Loucy (cell line): ENCODE results near the gene OVOL2.

ENCODE experiments used
- H2AFZ ChIP-seq: fragments of 200-600 bp; sonication (generic); 2 replicates; pipeline ENCODE4 v1.6.0; 2016; ENCODE audit warnings: antibody characterized with exemption, mild to moderate bottlenecking, low read length, moderate library complexity
- H3F3A ChIP-seq: fragments of 200-600 bp; 2 replicates; pipeline ENCODE4 v1.6.0; 2016; ENCODE audit warnings: antibody characterized with exemption, low read depth, mild to moderate bottlenecking
- H3K27me3 ChIP-seq: fragments of 200-600 bp; sonication (generic); 2 replicates; pipeline ENCODE4 v1.6.1; 2014; ENCODE audit warnings: low read length, mild to moderate bottlenecking; ENCODE audit not compliant: insufficient read depth, poor library complexity, severe bottlenecking
- H3K36me3 ChIP-seq: fragments of 200-600 bp; sonication (generic); 2 replicates; pipeline ENCODE4 v1.6.1; 2016; ENCODE audit warnings: low read length; ENCODE audit not compliant: insufficient read depth
- H3K4me1 ChIP-seq: fragments of 200-600 bp; sonication (generic); 2 replicates; pipeline ENCODE4 v1.5.1; 2014; ENCODE audit warnings: low read length, mild to moderate bottlenecking; ENCODE audit not compliant: insufficient read depth, poor library complexity, severe bottlenecking
- H3K4me2 ChIP-seq: fragments of 200-600 bp; sonication (generic); 2 replicates; pipeline ENCODE4 v1.6.0; 2014; ENCODE audit warnings: antibody characterized with exemption, low read length, low read depth, mild to moderate bottlenecking; ENCODE audit not compliant: poor library complexity, severe bottlenecking
- H3K4me3 ChIP-seq: fragments of 200-600 bp; sonication (generic); 2 replicates; pipeline ENCODE4 v1.5.1; 2014; ENCODE audit warnings: low read length, mild to moderate bottlenecking, mixed read lengths; ENCODE audit not compliant: poor library complexity, severe bottlenecking
- H3K79me2 ChIP-seq: fragments of 200-600 bp; sonication (generic); 2 replicates; pipeline ENCODE4 v1.6.1; 2014; ENCODE audit warnings: low read length; ENCODE audit not compliant: insufficient read depth
- H3K9ac ChIP-seq: fragments of 200-600 bp; sonication (generic); 2 replicates; pipeline ENCODE4 v1.6.0; 2014; ENCODE audit warnings: mild to moderate bottlenecking, low read depth, low read length, moderate library complexity; ENCODE audit not compliant: poor library complexity, severe bottlenecking
- H3K9me2 ChIP-seq: fragments of 200-600 bp; sonication (generic); replicated peaks from 2 replicates; pipeline ENCODE4 v1.6.1; 2016; ENCODE audit warnings: low read depth, low read length, mixed read lengths
- H3K9me3 ChIP-seq: fragments of 200-600 bp; sonication (generic); 2 replicates; pipeline ENCODE4 v1.6.1; 2014; ENCODE audit warnings: mild to moderate bottlenecking, antibody characterized with exemption, low read length, low read depth; ENCODE audit not compliant: insufficient read depth
- H4K20me1 ChIP-seq: fragments of 200-600 bp; sonication (generic); 2 replicates; pipeline ENCODE4 v1.6.0; 2014; ENCODE audit warnings: antibody characterized with exemption, low read length, mild to moderate bottlenecking; ENCODE audit not compliant: insufficient read depth, poor library complexity, severe bottlenecking
- EZH2phosphoT487 ChIP-seq: fragments of 200-600 bp; IDR thresholded peaks from 2 replicates; pipeline ENCODE4 v1.6.1; 2018; ENCODE audit warnings: antibody characterized with exemption, mild to moderate bottlenecking, moderate library complexity, borderline replicate concordance
- TF ChIP-seq, protein P1 (sequence below): fragments of 200-600 bp; sonication (generic); conservative IDR thresholded peaks from 2 replicates; pipeline ENCODE4 v1.5.1; 2014; ENCODE audit warnings: mild to moderate bottlenecking, antibody characterized with exemption, low read length

Gene OVOL2

DNA sequence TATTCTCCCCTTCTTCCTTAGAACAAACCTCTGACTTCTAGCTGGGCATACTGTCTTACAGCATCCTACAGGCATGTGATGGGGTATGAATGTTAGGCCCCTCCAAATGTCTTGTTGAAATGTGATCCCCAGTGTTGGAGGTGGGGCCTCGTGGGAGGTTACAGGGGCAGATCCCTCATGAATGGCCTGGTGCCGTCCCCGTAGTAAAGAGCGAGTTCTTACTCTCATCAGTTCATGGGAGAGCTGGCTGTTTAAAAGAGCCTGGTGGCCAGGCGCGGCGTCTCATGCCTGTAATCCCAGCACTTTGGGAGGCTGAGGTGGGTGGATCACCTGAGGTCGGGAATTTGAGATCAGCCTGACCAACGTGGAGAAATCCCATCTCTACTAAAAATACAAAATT lies 15.5 kb downstream of the OVOL2 start:
- H3K4me2 ChIP-seq, result no peak overlapping the region
- H3K27me3 ChIP-seq, result no peaks in the 10 kb centered on the region
- H3F3A ChIP-seq, result no peaks in the 10 kb centered on the region
- H3K4me1 ChIP-seq, result no peaks in the 10 kb centered on the region
- no peaks in the 10 kb centered on the region for H4K20me1 ChIP-seq
- no peak overlapping the region for H3K9ac ChIP-seq
- H3K4me3 ChIP-seq, result no peak overlapping the region
- no peaks in the 10 kb centered on the region; the same call in 1 of the 2 replicates for H3K9me3 ChIP-seq
- no peak for TF ChIP-seq EZH2phosphoT487
- TF ChIP-seq, protein P1, sequence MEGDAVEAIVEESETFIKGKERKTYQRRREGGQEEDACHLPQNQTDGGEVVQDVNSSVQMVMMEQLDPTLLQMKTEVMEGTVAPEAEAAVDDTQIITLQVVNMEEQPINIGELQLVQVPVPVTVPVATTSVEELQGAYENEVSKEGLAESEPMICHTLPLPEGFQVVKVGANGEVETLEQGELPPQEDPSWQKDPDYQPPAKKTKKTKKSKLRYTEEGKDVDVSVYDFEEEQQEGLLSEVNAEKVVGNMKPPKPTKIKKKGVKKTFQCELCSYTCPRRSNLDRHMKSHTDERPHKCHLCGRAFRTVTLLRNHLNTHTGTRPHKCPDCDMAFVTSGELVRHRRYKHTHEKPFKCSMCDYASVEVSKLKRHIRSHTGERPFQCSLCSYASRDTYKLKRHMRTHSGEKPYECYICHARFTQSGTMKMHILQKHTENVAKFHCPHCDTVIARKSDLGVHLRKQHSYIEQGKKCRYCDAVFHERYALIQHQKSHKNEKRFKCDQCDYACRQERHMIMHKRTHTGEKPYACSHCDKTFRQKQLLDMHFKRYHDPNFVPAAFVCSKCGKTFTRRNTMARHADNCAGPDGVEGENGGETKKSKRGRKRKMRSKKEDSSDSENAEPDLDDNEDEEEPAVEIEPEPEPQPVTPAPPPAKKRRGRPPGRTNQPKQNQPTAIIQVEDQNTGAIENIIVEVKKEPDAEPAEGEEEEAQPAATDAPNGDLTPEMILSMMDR, result no peak
- no peaks in the 10 kb centered on the region for H3K9me2 ChIP-seq
- H3K79me2 ChIP-seq, result no peaks in the 10 kb centered on the region
- no peak overlapping the region for H2AFZ ChIP-seq
- no peaks in the 10 kb centered on the region for H3K36me3 ChIP-seq

DNA sequence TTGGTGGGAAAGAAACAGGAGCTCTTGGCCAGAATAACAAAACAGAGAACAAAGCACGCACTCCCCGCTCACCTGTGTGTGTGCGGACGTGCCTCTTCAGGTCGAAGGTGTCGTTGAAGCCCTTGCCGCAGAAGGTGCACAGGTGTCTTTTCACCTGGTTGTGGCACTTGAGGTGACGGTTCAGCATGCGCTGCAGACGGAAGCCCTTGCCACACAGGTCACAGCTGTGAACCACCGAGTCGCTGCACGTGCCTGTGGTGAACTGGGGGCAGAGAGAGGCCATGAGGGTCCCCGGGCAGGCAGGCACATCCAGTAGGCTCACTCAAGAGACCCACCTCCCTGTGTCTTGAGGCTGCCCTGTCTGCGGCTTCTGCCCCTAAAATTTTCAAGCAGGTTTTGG lies 16.3 kb downstream of the OVOL2 start:
- H3K9ac ChIP-seq, result no peak overlapping the region
- H3K27me3 ChIP-seq, result no peaks in the 10 kb centered on the region
- no peaks in the 10 kb centered on the region for H3K9me2 ChIP-seq
- H2AFZ ChIP-seq, result no peak overlapping the region
- no peaks in the 10 kb centered on the region for H3K36me3 ChIP-seq
- TF ChIP-seq EZH2phosphoT487, result no peak
- TF ChIP-seq, protein P1, result no peak
- H3K9me3 ChIP-seq, result no peaks in the 10 kb centered on the region; the same call in 1 of the 2 replicates
- no peaks in the 10 kb centered on the region for H3K79me2 ChIP-seq
- H3F3A ChIP-seq, result no peaks in the 10 kb centered on the region
- no peak overlapping the region for H3K4me2 ChIP-seq
- H3K4me1 ChIP-seq, result no peaks in the 10 kb centered on the region
- H3K4me3 ChIP-seq, result no peak overlapping the region
- no peaks in the 10 kb centered on the region for H4K20me1 ChIP-seq

DNA sequence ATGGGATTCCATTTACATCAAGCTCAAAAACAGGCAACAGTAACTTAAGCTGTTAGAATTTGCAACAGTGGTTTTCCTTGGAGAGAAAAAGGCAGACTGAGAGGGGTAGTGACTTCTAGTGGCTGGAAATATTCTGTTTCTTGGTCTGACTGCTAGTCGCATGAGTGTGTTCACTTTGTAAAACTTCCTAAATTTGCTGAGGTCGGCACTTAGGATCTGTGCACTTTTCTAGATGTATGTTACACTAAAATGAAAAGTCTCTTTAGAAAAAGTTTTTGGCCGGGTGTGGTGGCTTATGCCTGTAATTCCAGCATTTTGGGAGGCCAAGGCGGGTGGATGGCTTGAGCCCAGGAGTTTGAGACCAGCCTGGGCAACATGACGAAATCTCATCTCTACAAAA lies 18.7 kb downstream of the OVOL2 start:
- Histone ChIP-seq H3K79me2 (no peaks in the 10 kb centered on the region), H4K20me1 (no peaks in the 10 kb centered on the region), H3K36me3 (no peaks in the 10 kb centered on the region), H3K4me1 (no peaks in the 10 kb centered on the region), H3F3A (no peaks in the 10 kb centered on the region), H3K27me3 (no peaks in the 10 kb centered on the region), H3K9ac (no peak overlapping the region), H3K9me3 (no peaks in the 10 kb centered on the region), H2AFZ (no peak overlapping the region), H3K4me3 (no peak overlapping the region), H3K9me2 (no peaks in the 10 kb centered on the region), H3K4me2 (no peak overlapping the region)
- no peak for TF ChIP-seq EZH2phosphoT487
- TF ChIP-seq, protein P1, result no peak
